ENCODE measurements around the gene CDC42SE2.

DNA sequence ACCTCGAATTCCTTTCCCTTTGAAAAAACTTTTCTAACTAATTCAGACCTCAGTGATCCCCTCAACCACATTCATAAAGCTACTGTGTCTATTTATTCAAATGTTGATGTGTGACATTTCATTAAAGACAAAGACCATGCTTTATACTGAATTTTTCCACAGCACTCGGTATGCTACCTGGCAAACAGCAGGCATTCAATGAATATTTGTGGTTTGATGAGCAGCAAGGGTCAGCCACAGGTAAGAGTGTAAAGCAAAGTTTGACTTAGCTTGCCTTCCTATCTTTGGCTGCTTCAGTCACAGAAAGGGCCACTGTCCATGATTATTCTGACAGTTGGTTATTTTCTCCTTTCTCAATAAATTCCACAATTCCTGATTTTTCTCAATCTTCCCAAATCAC lies 5.1 kb upstream of the CDC42SE2 start:
- TF ChIP-seq POLR2A (IDR thresholded peaks at IDR 0.05; ENCODE audit: low read depth, low read length) (no peak), POLR2AphosphoS5 (IDR thresholded peaks at IDR 0.05; ENCODE audit: low read depth, low read length) (no peak), PAX5 (IDR thresholded peaks at IDR 0.05; ENCODE audit: insufficient read depth, low read length, severe bottlenecking) (no peak), TAF1 (IDR thresholded peaks at IDR 0.05; ENCODE audit: low read depth, low read length) (no peak)
